GM10248 (cell line): Measurements from ENCODE around the gene SLC6A1.

Experiments
- CTCF ChIA-PET: fragments of 300-600 bp; sonication (Branson Sonifier 250); formaldehyde crosslinking; extraction: SDS; loops from one replicate; lab custom pipeline; 2021; ENCODE audit warnings: antibody characterized with exemption; lab: Yijun Ruan, JAX
- POLR2A ChIA-PET: fragments of 350-650 bp; sonication (Branson Sonifier 250); formaldehyde crosslinking; extraction: SDS; loops from one replicate; lab custom pipeline; 2020; ENCODE audit warnings: antibody characterized with exemption; lab: Yijun Ruan, JAX
- DNase-seq: peaks from one replicate; pipeline ENCODE4 v3.0.0; 2012; ENCODE audit errors: extremely low spot score
- TF ChIP-seq, protein P1 (sequence below): IDR thresholded peaks from 2 replicates; pipeline ENCODE4 v1.5.1; 2012; ENCODE audit warnings: mild to moderate bottlenecking, low read depth; ENCODE audit errors: extremely low read depth, missing control alignments, control extremely low read depth

SLC6A1 gene

GRCh38 chr3:10968401-10968800, 24.1 kb upstream of the SLC6A1 start:
- POLR2A ChIA-PET, result no interaction called here
- CTCF ChIA-PET, result no interaction called here
- no peak for DNase-seq
- TF ChIP-seq, protein P1, sequence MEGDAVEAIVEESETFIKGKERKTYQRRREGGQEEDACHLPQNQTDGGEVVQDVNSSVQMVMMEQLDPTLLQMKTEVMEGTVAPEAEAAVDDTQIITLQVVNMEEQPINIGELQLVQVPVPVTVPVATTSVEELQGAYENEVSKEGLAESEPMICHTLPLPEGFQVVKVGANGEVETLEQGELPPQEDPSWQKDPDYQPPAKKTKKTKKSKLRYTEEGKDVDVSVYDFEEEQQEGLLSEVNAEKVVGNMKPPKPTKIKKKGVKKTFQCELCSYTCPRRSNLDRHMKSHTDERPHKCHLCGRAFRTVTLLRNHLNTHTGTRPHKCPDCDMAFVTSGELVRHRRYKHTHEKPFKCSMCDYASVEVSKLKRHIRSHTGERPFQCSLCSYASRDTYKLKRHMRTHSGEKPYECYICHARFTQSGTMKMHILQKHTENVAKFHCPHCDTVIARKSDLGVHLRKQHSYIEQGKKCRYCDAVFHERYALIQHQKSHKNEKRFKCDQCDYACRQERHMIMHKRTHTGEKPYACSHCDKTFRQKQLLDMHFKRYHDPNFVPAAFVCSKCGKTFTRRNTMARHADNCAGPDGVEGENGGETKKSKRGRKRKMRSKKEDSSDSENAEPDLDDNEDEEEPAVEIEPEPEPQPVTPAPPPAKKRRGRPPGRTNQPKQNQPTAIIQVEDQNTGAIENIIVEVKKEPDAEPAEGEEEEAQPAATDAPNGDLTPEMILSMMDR, result no peak

- DNase-seq, result no peak
- CTCF ChIA-PET, result interaction anchor here (1.3 kb wide), 1 partner anchor 13 kb away, joined by 3 read pairs; no protein-coding TSS in a partner anchor
- POLR2A ChIA-PET, result interaction anchor here (0.6 kb wide), 1 partner anchor 1428 kb away, joined by 6 read pairs; no protein-coding TSS in a partner anchor
- TF ChIP-seq, protein P1, result no peak
These were observed 22.1 kb upstream of the SLC6A1 start for GRCh38 chr3:10970306-10970960.

DNA sequence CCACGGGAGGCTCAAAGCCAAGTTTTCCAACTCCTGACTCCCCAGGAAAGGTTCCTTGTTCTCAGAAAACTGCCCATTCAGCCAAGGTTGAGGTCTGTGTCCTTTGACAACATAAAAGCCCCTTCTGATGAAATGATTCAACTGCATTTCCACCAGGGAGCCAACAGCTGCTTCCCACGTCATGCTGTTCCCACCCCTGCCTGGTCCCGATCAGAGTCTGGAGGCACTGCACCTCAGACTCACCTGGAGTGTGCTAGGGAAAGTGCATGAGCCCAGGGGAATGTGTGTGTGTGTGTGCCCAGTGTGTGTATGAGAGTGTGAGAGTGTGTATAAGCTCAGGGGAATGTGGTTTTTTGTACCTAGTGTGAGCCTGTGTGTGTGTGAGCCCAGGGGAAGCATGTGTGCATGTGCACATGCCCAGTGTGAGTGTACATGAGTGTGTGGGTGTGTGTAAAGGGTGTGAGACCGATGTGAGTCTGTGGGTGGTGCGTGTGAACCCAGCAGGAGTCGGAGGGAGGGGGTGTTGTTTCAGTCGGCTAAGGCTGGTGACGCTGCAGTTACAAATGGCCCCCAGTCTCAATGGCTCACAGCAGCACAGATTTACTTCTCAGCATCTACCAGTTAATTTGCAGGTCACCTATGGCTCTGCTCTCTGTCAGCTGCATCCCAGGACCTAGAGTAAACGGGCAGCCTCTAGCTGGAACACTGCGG, 20.3 kb upstream of the SLC6A1 start:
- POLR2A ChIA-PET, result no interaction called here
- TF ChIP-seq, protein P1, result no peak
- CTCF ChIA-PET, result no interaction called here
- DNase-seq, result no peak

GRCh38 chr3:10973046-10973595, 19.4 kb upstream of the SLC6A1 start:
- ChIA-PET POLR2A (no interaction called here), CTCF (no interaction called here)
- TF ChIP-seq, protein P1, result no peak
- DNase-seq, result no peak

- TF ChIP-seq, protein P1, result no peak
- DNase-seq, result no peak
- ChIA-PET POLR2A (no interaction called here), CTCF (no interaction called here)
These were observed 18.4 kb upstream of the SLC6A1 start for GRCh38 chr3:10974131-10974530.

DNA sequence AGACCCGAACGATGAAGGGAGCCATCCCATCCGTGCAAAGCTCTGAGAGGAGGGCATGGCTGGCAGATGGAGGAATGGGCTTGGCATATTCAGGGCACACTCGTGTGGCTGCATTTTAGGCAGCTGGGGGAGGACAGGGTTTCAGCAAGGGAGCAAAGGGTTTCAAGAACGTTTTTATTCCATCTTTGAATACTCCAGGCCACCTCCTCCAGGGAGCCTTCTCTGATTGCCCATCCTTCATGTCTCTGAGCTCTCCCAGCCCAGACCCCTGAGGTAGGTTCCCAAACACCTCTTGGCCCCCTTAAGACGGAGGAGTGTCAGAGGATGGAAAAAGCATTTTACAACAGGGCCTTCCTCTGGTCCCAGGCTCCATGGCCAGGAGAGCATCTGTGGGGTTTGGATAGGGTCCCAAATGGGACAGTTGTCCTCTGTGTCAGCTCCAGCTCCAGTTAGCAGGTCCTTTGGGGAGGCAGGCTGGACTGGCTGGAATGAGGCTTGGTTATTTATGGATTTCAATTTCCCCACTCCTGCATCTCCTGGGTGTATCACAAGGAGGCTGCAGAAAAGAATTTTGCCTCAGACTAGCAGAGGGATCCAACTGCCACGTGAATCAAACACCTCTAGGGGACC, 17.7 kb upstream of the SLC6A1 start:
- ChIA-PET CTCF (no interaction called here), POLR2A (no interaction called here)
- TF ChIP-seq, protein P1, result no peak
- no peak for DNase-seq
